ENCODE data around the gene LRRTM4.
"Not testable (repeated sequence)": the region's sequence is repeated elsewhere in the genome, so short reads cannot be mapped to it uniquely, and the experiment has no call there.

Gene LRRTM4

GRCh38 chr2:77314721-77315120, 207.5 kb downstream of the LRRTM4 start:
- DNase-seq (ENCODE audit: low read depth in 2 of 2), result no peak

- DNase-seq (ENCODE audit: low read depth in 2 of 2), result no peak
Observed at GRCh38 chr2:77310416-77310815, 211.8 kb downstream of the LRRTM4 start.

- DNase-seq (ENCODE audit: low read depth in 2 of 2), result no peak
Observed at GRCh38 chr2:77309725-77310124, 212.5 kb downstream of the LRRTM4 start.

GRCh38 chr2:77301441-77301840, 220.7 kb downstream of the LRRTM4 start:
- DNase-seq (ENCODE audit: low read depth in 2 of 2), result no peak

- DNase-seq (ENCODE audit: low read depth in 2 of 2), result no peak
Observed at GRCh38 chr2:77296791-77297190, 225.4 kb downstream of the LRRTM4 start.

- DNase-seq (ENCODE audit: low read depth in 2 of 2), result no peak
Observed at GRCh38 chr2:77294474-77294873, 227.7 kb downstream of the LRRTM4 start.

GRCh38 chr2:77284353-77284752, 237.8 kb downstream of the LRRTM4 start:
- no peak for DNase-seq (ENCODE audit: low read depth in 2 of 2)

- DNase-seq (ENCODE audit: low read depth in 2 of 2), result no peak
Observed at GRCh38 chr2:77271262-77271661, 250.9 kb downstream of the LRRTM4 start.

GRCh38 chr2:77270433-77270832, 251.7 kb downstream of the LRRTM4 start:
- DNase-seq (ENCODE audit: low read depth in 2 of 2), result no peak

GRCh38 chr2:77268626-77269025, 253.6 kb downstream of the LRRTM4 start:
- DNase-seq (ENCODE audit: low read depth in 2 of 2), result no peak

- DNase-seq (ENCODE audit: low read depth in 2 of 2), result no peak
Observed at GRCh38 chr2:77232909-77233425, 289.2 kb downstream of the LRRTM4 start.

GRCh38 chr2:77228391-77228790, 293.8 kb downstream of the LRRTM4 start:
- DNase-seq (ENCODE audit: low read depth in 2 of 2), result no peak

GRCh38 chr2:77210725-77211124, 311.5 kb downstream of the LRRTM4 start:
- no peak for DNase-seq (ENCODE audit: low read depth in 2 of 2)

GRCh38 chr2:77207331-77207730, 314.8 kb downstream of the LRRTM4 start:
- DNase-seq (ENCODE audit: low read depth in 2 of 2), result no peak

- DNase-seq (ENCODE audit: low read depth in 2 of 2), result no peak
Observed at GRCh38 chr2:77201755-77202154, 320.4 kb downstream of the LRRTM4 start.

- DNase-seq (ENCODE audit: low read depth in 2 of 2), result no peak
Observed at GRCh38 chr2:77199411-77199810, 322.8 kb downstream of the LRRTM4 start.

- no peak for DNase-seq (ENCODE audit: low read depth in 2 of 2)
Observed at GRCh38 chr2:77193858-77194448, 328.2 kb downstream of the LRRTM4 start.

GRCh38 chr2:77192811-77193289, 329.3 kb downstream of the LRRTM4 start:
- DNase-seq (ENCODE audit: low read depth in 2 of 2), result no peak

GRCh38 chr2:77191665-77192064, 330.5 kb downstream of the LRRTM4 start:
- DNase-seq (ENCODE audit: low read depth in 2 of 2), result no peak

- no peak for DNase-seq (ENCODE audit: low read depth in 2 of 2)
Observed at GRCh38 chr2:77190721-77191346, 331.3 kb downstream of the LRRTM4 start.

GRCh38 chr2:77185052-77185451, 337.1 kb downstream of the LRRTM4 start:
- DNase-seq (ENCODE audit: low read depth in 2 of 2), result no peak

GRCh38 chr2:77179297-77179696, 342.9 kb downstream of the LRRTM4 start:
- DNase-seq (ENCODE audit: low read depth in 2 of 2), result no peak

GRCh38 chr2:77175266-77175780, 346.9 kb downstream of the LRRTM4 start:
- not testable (repeated sequence) for DNase-seq (ENCODE audit: low read depth in 2 of 2)
